ENCODE data around the gene MLN.

GRCh38 chr6:33759887-33760629 lies 43.7 kb downstream of the MLN start:
- TF ChIP-seq POLR2AphosphoS5 (IDR thresholded peaks at IDR 0.05): no peak
- TF ChIP-seq POLR2A (IDR thresholded peaks at IDR 0.05): no peak
- TF ChIP-seq CTCF (IDR thresholded peaks at IDR 0.05): no peak
- no peak for TF ChIP-seq EP300 (IDR thresholded peaks at IDR 0.05; ENCODE audit: low read depth)

All from transverse colon (tissue), 4 donors.